ENCODE measurements around the gene DOCK7. TPM values are rescaled to one million over a fixed set of nuclear protein-coding genes. Genes with fewer than 3 reads are reported as not detected.

The DOCK7 gene
- total and polyA plus RNA-seq, 2 of the 13 experiments (the other 11 are each of a cell fraction or from before 2014, with no cell fraction given), result 45.7 to 67.2 TPM

DNA sequence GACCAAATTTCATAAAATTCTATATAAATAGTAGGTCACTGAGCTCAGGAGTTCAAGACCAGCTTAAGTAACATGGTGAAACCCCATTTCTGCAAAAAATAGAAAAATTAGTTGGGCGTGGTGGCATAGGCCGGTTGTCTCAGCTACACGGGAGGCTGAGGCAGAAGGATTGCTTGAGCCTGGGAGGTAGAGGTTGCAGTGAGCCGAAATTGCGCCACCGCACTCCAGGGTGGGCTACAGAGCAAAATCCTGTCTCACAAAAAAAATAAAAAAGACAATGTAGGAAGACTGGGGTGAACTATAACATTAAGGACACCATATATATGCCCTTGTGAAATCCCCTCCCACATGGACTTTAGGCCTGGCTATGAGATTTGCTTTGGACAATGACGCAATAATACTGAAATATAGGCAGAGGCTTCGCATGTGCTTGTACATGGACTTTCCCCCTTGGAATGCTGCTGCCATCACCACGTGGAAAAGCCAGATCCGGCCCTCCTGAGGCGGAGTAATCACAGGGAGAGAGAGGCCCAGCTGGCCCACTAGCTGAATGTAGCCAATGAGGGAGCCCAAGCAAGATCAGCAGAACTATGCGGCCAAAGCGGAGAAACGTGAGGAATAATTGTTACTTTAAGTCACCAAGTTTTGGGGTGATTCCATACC lies 264.5 kb downstream of the DOCK7 start (continued):
- TF ChIP-seq ZFX (CRISPR knock-in tag; IDR thresholded peaks at IDR 0.05; ENCODE audit: low read depth) (peak; percentile 85), HNF1B (CRISPR knock-in tag; IDR thresholded peaks at IDR 0.05) (peak; percentile 62), TCF7 (IDR thresholded peaks at IDR 0.05; ENCODE audit: low read depth) (peak; percentile 22; the same call in 1 of the 2 replicates), ZNF589 (CRISPR knock-in tag; conservative IDR thresholded peaks at IDR 0.05) (no peak), ONECUT2 (CRISPR knock-in tag; IDR thresholded peaks at IDR 0.05) (no peak), CHCHD3 (CRISPR knock-in tag; IDR thresholded peaks at IDR 0.05) (no peak), ETV5 (CRISPR knock-in tag; IDR thresholded peaks at IDR 0.05; ENCODE audit: borderline replicate concordance) (peak; percentile 74), ZNF296 (CRISPR knock-in tag; conservative IDR thresholded peaks at IDR 0.05) (no peak), ZNF253 (CRISPR knock-in tag; IDR thresholded peaks at IDR 0.05; ENCODE audit: borderline replicate concordance) (no peak), MXD4 (CRISPR knock-in tag; IDR thresholded peaks at IDR 0.05) (peak; percentile 91), ZNF343 (CRISPR knock-in tag; IDR thresholded peaks at IDR 0.05) (0 out of 2 replicates have a peak, but pooled peaks have one; percentile 37), ARID5B (CRISPR knock-in tag; IDR thresholded peaks at IDR 0.05) (peak; percentile 91), ARNT2 (CRISPR knock-in tag; IDR thresholded peaks at IDR 0.05; ENCODE audit: low read depth) (0 out of 2 replicates have a peak, but pooled peaks have one; percentile 42), KDM3A (CRISPR knock-in tag; IDR thresholded peaks at IDR 0.05; ENCODE audit: low read depth) (peak; percentile 27; the same call in 1 of the 2 replicates), KMT2B (CRISPR knock-in tag; IDR thresholded peaks at IDR 0.05) (peak; percentile 50)
- TF ChIP-seq, protein P1, sequence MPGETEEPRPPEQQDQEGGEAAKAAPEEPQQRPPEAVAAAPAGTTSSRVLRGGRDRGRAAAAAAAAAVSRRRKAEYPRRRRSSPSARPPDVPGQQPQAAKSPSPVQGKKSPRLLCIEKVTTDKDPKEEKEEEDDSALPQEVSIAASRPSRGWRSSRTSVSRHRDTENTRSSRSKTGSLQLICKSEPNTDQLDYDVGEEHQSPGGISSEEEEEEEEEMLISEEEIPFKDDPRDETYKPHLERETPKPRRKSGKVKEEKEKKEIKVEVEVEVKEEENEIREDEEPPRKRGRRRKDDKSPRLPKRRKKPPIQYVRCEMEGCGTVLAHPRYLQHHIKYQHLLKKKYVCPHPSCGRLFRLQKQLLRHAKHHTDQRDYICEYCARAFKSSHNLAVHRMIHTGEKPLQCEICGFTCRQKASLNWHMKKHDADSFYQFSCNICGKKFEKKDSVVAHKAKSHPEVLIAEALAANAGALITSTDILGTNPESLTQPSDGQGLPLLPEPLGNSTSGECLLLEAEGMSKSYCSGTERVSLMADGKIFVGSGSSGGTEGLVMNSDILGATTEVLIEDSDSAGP (CRISPR knock-in tag; IDR thresholded peaks at IDR 0.05; ENCODE audit: borderline replicate concordance), result peak; percentile 40; the same call in 1 of the 2 replicates
- TF ChIP-seq, protein P2, sequence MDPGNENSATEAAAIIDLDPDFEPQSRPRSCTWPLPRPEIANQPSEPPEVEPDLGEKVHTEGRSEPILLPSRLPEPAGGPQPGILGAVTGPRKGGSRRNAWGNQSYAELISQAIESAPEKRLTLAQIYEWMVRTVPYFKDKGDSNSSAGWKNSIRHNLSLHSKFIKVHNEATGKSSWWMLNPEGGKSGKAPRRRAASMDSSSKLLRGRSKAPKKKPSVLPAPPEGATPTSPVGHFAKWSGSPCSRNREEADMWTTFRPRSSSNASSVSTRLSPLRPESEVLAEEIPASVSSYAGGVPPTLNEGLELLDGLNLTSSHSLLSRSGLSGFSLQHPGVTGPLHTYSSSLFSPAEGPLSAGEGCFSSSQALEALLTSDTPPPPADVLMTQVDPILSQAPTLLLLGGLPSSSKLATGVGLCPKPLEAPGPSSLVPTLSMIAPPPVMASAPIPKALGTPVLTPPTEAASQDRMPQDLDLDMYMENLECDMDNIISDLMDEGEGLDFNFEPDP (CRISPR knock-in tag; conservative IDR thresholded peaks at IDR 0.05), result no peak

Measured in HepG2 (cell line).